Effector CD8-positive, alpha-beta T cell (primary cell): ENCODE results near the gene MAZ.
"Not testable (repeated sequence)": the region's sequence is repeated elsewhere in the genome, so short reads cannot be mapped to it uniquely, and the experiment has no call there.

Source experiments
- DNase-seq: peaks from one replicate; lab custom pipeline; 2025; lab: John Stamatoyannopoulos, UW
- total RNA-seq, 4 experiments: gene quantifications; one replicate each; lab custom pipeline; 2026; lab: John Stamatoyannopoulos, UW

Gene MAZ
- 168 to 196 (median 186) reads per million in 4 experiments for total RNA-seq

DNA sequence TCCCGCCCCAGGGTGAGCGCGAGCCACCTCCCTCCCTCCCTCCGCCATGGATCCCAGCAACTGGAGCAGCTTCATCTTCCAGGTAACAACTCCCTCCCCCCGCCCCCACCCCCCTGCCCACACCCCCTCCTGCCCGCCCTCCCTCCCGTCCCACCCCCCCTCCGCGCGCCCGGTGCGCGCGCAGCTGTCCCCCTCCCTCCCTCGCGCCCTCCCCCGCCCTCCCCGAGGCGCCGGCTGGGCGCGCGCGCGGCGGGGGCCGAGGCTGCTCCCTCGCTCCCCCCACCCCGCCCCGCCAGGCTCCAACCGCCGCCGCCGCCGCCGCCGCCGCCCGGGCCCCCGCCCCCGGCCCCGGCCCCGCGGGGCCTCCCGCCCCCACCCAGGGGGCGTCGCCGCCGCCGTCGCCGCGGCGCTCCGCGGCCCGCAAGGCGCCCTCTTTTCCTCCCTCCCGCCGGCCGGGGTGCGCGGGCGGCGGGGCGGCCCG is at the start of gene MAZ:
Gene MAZ (plus strand): TSS at position 431 of the 481 bp plus-strand sequence. CDS start 173 bp downstream, outside the sequence.
- DNase-seq = no peak

GRCh38 chr16:29756654-29757053 is 49.7 kb upstream of the MAZ start:
- DNase-seq = no peak

- DNase-seq = not testable (repeated sequence)
Measured at GRCh38 chr16:29757086-29757485, 49.2 kb upstream of the MAZ start.

- DNase-seq = no peak
Measured at GRCh38 chr16:29757950-29758466, 48.3 kb upstream of the MAZ start.

GRCh38 chr16:29760567-29761279 is 45.6 kb upstream of the MAZ start:
- DNase-seq = no peak

DNA sequence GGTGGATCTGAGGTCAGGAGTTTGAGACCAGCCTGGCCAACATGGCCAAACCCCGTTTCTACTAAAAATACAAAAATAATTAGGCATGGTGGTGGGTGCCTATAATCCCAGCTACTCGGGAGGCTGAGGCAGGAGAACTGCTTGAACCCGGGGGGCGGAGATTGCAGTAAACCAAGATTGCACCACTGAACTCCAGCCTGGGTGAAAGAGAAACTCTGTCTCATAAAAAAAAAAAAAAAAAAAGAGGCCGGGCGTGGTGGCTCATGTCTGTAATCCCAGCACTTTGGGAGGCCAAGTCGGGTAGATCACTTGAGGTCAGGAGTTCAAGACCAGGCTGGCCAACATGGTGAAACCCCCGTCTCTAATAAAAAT is 45.1 kb upstream of the MAZ start:
- DNase-seq = not testable (repeated sequence)

- DNase-seq = no peak
Measured at GRCh38 chr16:29761882-29762281, 44.4 kb upstream of the MAZ start.

- DNase-seq = no peak
Measured at GRCh38 chr16:29763326-29763725, 43.0 kb upstream of the MAZ start.

DNA sequence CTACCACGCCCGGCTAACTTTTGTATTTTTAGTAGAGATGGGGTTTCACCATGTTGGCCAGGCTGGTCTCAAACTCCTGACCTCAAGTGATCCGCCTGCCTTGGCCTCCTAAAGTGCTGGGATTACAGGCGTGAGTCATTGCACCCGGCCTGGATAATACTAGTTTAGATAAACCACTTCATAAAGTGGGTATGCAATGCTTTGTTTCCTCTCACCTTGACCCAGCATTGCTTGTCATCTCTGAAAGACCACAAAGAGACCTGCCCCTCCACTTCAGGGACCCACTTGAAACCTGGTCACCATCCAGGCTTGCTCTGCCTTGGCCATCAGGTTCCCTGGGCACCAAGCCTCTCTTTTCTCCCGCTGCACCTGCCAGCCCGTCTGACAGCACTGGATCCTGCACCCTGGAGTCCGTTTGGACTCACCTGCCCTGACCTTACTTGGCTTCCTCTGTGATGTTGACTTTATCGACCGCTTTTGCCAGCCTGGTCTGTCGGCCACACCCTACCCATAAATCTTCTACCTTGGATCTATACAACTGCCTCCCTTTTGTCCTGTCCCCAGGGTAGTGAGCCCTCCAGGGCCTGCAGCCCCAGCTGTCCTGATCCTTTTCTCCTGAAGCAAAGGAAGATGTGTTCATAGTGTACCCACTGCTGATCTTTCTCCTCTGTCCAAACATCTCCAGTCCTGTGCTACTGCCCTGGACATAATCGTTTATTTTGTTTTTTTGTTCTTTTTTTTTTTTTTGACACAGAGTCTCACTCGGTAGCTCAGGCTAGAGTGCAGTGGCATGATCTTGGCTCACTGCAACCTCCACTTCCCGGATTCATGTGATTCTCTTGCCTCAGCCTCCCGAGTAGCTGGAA is 40.9 kb upstream of the MAZ start:
- DNase-seq = no peak

- no peak for DNase-seq
Measured at GRCh38 chr16:29766571-29766970, 39.8 kb upstream of the MAZ start.

DNA sequence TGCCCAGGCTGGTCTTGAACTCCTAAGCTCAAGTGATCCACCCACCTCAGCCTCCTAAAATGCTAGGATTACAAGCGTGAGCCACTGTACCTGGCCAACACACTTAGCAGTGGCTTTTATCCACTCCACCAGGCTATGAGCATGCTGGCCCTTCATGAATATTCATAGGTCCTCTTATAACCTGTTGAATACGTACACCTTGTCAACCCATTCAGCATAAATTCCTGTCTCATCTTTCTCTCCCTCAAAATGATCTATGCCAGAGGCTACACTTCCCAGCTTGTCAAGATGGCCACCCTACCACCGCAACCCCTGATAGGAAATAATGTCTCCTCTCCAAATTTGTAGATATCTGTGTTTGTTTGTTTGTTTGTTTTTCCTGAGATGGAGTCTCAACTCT is 39.3 kb upstream of the MAZ start:
- DNase-seq = no peak

DNA sequence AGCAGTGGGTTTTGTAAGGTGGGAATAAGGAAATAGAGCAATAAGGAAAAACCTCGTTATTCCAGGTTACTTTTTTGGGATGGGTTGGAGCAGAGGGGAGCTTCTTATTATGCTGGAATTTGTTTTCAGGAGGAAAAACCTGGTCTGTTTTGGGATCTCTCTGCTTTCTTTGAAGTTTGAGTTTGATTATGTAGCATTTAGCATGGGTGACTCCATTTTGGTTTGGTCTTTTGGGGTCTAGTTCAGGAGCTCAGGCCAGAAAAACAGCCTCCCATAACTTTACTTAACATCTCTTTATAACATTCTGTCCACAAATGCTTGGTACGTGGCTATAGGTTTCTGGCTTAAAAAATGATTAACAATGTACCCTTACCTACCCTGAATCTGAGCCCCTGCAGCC is 36.8 kb upstream of the MAZ start:
- no peak for DNase-seq

GRCh38 chr16:29770250-29770929 is 35.9 kb upstream of the MAZ start:
- no peak for DNase-seq

- not testable (repeated sequence) for DNase-seq
Measured at GRCh38 chr16:29772330-29772729, 34.0 kb upstream of the MAZ start.

- DNase-seq = no peak
Measured at GRCh38 chr16:29774730-29775129, 31.6 kb upstream of the MAZ start.

DNA sequence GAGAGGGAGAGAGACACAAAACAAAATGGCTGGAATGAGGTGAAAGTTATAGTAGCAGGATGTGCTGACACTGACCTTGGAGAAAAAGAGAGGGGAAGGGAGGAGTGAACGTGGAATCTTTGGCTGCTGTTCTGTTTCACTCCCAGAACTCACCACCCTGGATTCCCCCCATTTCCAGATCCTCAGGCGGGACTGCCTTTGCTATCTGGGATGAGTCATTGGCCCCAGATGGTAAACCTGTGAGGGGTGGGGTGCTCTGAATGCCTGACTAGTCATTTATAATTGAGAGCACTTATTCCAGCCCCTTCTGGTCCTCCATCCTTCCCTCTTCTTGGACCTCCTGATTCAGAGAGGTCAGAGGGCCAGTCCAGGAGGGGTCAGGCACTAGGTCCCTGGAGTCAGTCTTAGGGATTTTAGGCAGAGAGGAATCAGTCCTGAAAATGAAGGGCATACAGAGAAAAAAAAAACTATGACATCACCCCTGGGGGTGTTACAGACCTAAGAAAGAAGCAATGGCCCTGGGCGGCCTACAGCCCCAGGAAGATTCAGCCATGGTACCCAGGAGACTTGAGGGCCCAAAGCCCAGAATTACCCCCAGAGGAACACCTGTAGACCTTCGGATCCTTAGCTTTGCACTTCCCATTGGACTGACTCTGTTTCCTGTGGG is 30.5 kb upstream of the MAZ start:
- no peak for DNase-seq

DNA sequence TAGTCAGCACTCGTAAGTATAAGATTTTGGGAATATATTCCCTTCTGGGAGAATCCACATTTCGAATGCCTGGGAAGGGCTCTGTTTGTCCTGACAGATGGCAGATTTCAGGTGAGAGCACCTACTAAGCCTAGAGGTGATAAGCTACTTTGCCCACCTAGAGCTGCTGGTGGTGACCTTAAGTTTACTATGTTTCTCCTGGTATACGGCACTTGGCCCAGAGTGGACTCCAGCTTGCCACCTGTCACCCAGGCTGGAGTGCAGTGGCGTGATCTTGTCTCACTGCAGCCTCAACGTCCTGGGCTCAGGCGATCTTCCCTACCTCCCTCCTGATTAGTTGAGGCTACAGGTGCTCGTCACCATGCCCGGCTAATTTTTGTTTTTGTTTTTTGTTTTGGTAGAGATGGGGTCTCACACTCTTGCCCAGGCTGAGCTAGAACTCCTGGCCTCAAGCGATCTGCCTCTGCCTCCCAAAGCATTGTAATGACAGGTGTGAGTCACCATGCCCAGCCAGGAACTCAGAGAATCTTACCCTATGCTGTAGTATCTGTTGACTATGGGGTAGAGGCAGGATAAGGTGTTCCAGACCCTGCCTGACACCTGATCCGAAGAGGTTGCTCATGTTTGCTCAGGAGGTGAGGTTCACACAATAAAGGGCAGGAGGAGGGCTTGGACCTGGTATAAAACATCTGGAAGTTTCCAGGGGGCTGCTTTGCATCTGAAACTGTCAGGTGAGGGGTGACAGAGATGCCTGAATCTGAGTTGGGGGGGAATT is 28.6 kb upstream of the MAZ start, which contains the start of gene ZG16:
Gene ZG16 (plus strand): TSS at position 681 of the 775 bp plus-strand sequence. CDS start 1,011 bp downstream, outside the sequence.
- DNase-seq = no peak

DNA sequence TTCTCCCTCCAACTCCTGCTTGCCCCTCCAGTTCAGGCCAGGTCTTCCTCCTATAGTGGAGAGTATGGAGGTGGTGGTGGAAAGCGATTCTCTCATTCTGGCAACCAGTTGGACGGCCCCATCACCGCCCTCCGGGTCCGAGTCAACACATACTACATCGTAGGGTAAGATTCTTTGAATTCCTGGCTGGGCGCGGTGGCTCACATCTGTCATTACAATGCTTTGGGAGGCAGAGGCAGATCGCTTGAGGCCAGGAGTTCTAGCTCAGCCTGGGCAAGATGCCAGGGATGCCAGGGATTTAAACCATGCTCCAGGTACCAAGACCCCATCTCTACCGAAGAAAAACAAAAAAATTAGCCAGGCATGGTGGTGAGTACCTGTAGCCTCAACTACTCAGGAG is 26.9 kb upstream of the MAZ start:
- DNase-seq = no peak

DNA sequence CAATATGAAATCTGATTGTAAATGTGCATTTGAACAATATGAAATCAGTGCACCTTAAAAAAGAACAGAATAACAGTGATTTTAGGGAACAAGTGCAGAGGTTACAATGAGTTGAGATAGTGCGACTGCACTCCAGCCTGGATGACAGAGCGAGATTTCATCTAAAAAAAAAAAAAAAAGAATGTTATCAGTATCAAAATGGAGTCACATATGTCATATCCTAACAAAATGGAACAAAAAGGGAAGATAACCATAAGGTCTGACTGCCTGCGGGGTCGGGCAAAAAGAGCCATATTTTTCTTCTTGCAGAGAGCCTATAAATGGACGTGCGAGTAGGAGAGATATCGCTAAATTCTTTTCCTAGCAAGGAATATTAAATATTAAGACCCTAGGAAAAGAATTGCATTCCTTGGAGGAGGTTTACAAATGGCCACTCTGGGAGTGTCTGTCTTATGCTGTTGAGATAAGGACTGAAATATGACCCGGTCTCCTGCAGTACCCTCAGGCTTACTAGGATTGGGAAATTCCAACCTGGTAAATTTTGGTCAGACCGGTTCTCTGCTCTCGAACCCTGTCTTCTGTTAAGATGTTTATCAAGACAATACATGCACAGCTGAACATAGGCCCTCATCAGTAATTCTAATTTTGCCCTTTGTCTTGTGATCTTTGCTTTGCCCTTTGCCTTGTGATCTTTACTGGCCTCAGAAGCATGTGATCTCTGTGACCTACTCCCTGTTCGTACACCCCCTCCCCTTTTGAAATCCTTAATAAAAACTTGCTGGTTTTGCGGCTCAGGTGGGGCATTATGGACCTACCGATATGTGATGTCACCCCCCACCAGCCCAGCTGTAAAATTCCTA is 23.0 kb upstream of the MAZ start:
- not testable (repeated sequence) for DNase-seq

DNA sequence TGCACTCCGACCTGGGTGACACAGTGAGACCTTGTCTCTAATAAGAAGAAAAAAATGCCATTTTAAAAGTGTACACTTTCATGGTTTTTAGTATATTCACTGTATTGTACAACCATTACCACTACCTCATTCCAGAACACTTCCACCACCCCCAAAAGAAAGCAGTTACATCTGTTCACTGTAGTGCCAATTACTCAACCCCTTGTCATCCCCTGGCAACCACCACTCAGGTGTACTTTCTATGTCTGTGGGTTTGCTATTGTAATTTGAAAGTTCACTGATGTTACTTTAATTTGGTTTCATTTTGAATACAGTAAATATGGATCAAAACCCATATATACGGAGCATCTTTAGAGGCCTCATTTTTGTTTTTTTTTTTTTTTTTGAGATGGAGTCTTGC is 22.2 kb upstream of the MAZ start:
- DNase-seq = no peak
